Loucy (cell line): ENCODE data around the gene TMEM131.
A peak's percentile ranks its signal among the peaks of the same experiment; 100 is the strongest.

Experiments used
- H2AFZ ChIP-seq: fragments of 200-600 bp; sonication (generic); 2 replicates; pipeline ENCODE4 v1.6.0; 2016; ENCODE audit warnings: antibody characterized with exemption, mild to moderate bottlenecking, low read length, moderate library complexity
- H3F3A ChIP-seq: fragments of 200-600 bp; 2 replicates; pipeline ENCODE4 v1.6.0; 2016; ENCODE audit warnings: antibody characterized with exemption, low read depth, mild to moderate bottlenecking
- H3K27me3 ChIP-seq: fragments of 200-600 bp; sonication (generic); 2 replicates; pipeline ENCODE4 v1.6.1; 2014; ENCODE audit warnings: low read length, mild to moderate bottlenecking; ENCODE audit not compliant: insufficient read depth, poor library complexity, severe bottlenecking
- H3K36me3 ChIP-seq: fragments of 200-600 bp; sonication (generic); 2 replicates; pipeline ENCODE4 v1.6.1; 2016; ENCODE audit warnings: low read length; ENCODE audit not compliant: insufficient read depth
- H3K4me1 ChIP-seq: fragments of 200-600 bp; sonication (generic); 2 replicates; pipeline ENCODE4 v1.5.1; 2014; ENCODE audit warnings: low read length, mild to moderate bottlenecking; ENCODE audit not compliant: insufficient read depth, poor library complexity, severe bottlenecking
- H3K4me2 ChIP-seq: fragments of 200-600 bp; sonication (generic); 2 replicates; pipeline ENCODE4 v1.6.0; 2014; ENCODE audit warnings: antibody characterized with exemption, low read length, low read depth, mild to moderate bottlenecking; ENCODE audit not compliant: poor library complexity, severe bottlenecking
- H3K4me3 ChIP-seq: fragments of 200-600 bp; sonication (generic); 2 replicates; pipeline ENCODE4 v1.5.1; 2014; ENCODE audit warnings: low read length, mild to moderate bottlenecking, mixed read lengths; ENCODE audit not compliant: poor library complexity, severe bottlenecking
- H3K79me2 ChIP-seq: fragments of 200-600 bp; sonication (generic); 2 replicates; pipeline ENCODE4 v1.6.1; 2014; ENCODE audit warnings: low read length; ENCODE audit not compliant: insufficient read depth
- H3K9ac ChIP-seq: fragments of 200-600 bp; sonication (generic); 2 replicates; pipeline ENCODE4 v1.6.0; 2014; ENCODE audit warnings: mild to moderate bottlenecking, low read depth, low read length, moderate library complexity; ENCODE audit not compliant: poor library complexity, severe bottlenecking
- H3K9me2 ChIP-seq: fragments of 200-600 bp; sonication (generic); replicated peaks from 2 replicates; pipeline ENCODE4 v1.6.1; 2016; ENCODE audit warnings: low read depth, low read length, mixed read lengths
- H3K9me3 ChIP-seq: fragments of 200-600 bp; sonication (generic); 2 replicates; pipeline ENCODE4 v1.6.1; 2014; ENCODE audit warnings: mild to moderate bottlenecking, antibody characterized with exemption, low read length, low read depth; ENCODE audit not compliant: insufficient read depth
- H4K20me1 ChIP-seq: fragments of 200-600 bp; sonication (generic); 2 replicates; pipeline ENCODE4 v1.6.0; 2014; ENCODE audit warnings: antibody characterized with exemption, low read length, mild to moderate bottlenecking; ENCODE audit not compliant: insufficient read depth, poor library complexity, severe bottlenecking
- CTCF ChIP-seq: fragments of 200-600 bp; sonication (generic); conservative IDR thresholded peaks from 2 replicates; pipeline ENCODE4 v1.5.1; 2014; ENCODE audit warnings: mild to moderate bottlenecking, antibody characterized with exemption, low read length
- EZH2phosphoT487 ChIP-seq: fragments of 200-600 bp; IDR thresholded peaks from 2 replicates; pipeline ENCODE4 v1.6.1; 2018; ENCODE audit warnings: antibody characterized with exemption, mild to moderate bottlenecking, moderate library complexity, borderline replicate concordance

TMEM131 gene

GRCh38 chr2:97993926-97994325 lies 1.8 kb downstream of the TMEM131 start:
- Histone ChIP-seq H3K4me2 (peak overlapping the region; percentile 87), H2AFZ (no peak overlapping the region)
- TF ChIP-seq CTCF (no peak), EZH2phosphoT487 (no peak)

GRCh38 chr2:97992836-97993825 lies 2.6 kb downstream of the TMEM131 start:
- Histone ChIP-seq H3K9ac (peak overlapping the region; percentile 88), H3K4me1 (peaks cover 49% of the 10 kb centered on the region), H3K4me3 (peak overlapping the region; percentile 95), H2AFZ (no peak overlapping the region), H3K79me2 (peaks cover 69% of the 10 kb centered on the region), H4K20me1 (peaks cover 47% of the 10 kb centered on the region), H3K36me3 (no peaks in the 10 kb centered on the region), H3K9me2 (no peaks in the 10 kb centered on the region), H3K4me2 (peak overlapping the region; percentile 87), H3F3A (no peaks in the 10 kb centered on the region), H3K9me3 (peaks cover 4% of the 10 kb centered on the region; the same call in 1 of the 2 replicates), H3K27me3 (no peaks in the 10 kb centered on the region)
- TF ChIP-seq CTCF (no peak), EZH2phosphoT487 (no peak)

More at GRCh38 chr2:97993926-97994325, 1.8 kb downstream of the TMEM131 start:
- Histone ChIP-seq H3K27me3 (no peaks in the 10 kb centered on the region), H3K9ac (peak overlapping the region; percentile 88), H3K4me1 (peaks cover 49% of the 10 kb centered on the region), H3K79me2 (peaks cover 61% of the 10 kb centered on the region), H3K36me3 (no peaks in the 10 kb centered on the region), H3K9me2 (no peaks in the 10 kb centered on the region), H3K4me3 (peak overlapping the region; percentile 95), H4K20me1 (peaks cover 47% of the 10 kb centered on the region), H3F3A (no peaks in the 10 kb centered on the region), H3K9me3 (no peaks in the 10 kb centered on the region)

- Histone ChIP-seq H3K9me3 (peaks cover 7% of the 10 kb centered on the region; the same call in 1 of the 2 replicates), H2AFZ (no peak overlapping the region), H3K9ac (no peak overlapping the region), H3K9me2 (no peaks in the 10 kb centered on the region), H3F3A (no peaks in the 10 kb centered on the region), H3K79me2 (peaks cover 88% of the 10 kb centered on the region), H3K27me3 (no peaks in the 10 kb centered on the region), H3K36me3 (no peaks in the 10 kb centered on the region), H3K4me2 (peak overlapping the region; percentile 87), H4K20me1 (peaks cover 47% of the 10 kb centered on the region), H3K4me1 (peaks cover 52% of the 10 kb centered on the region), H3K4me3 (peak overlapping the region; percentile 95)
- TF ChIP-seq CTCF (no peak), EZH2phosphoT487 (no peak)
These were observed 4.5 kb downstream of the TMEM131 start for GRCh38 chr2:97991081-97991856.
